AG09319 (cell line): ENCODE results near the gene DYRK1A.
"Not testable (repeated sequence)": the region's sequence is repeated elsewhere in the genome, so short reads cannot be mapped to it uniquely, and the experiment has no call there.

Experiments used
- DNase-seq: peaks from one replicate; pipeline ENCODE4 v3.0.0-alpha.2; 2010; ENCODE audit warnings: low read depth; ENCODE audit errors: extremely low read depth
- TF ChIP-seq, protein P1 (sequence below): IDR thresholded peaks from 2 replicates; pipeline ENCODE4 v1.5.1; 2011; ENCODE audit warnings: low read depth, mild to moderate bottlenecking, inconsistent platforms, low read length, moderate library complexity

Gene DYRK1A

DNA sequence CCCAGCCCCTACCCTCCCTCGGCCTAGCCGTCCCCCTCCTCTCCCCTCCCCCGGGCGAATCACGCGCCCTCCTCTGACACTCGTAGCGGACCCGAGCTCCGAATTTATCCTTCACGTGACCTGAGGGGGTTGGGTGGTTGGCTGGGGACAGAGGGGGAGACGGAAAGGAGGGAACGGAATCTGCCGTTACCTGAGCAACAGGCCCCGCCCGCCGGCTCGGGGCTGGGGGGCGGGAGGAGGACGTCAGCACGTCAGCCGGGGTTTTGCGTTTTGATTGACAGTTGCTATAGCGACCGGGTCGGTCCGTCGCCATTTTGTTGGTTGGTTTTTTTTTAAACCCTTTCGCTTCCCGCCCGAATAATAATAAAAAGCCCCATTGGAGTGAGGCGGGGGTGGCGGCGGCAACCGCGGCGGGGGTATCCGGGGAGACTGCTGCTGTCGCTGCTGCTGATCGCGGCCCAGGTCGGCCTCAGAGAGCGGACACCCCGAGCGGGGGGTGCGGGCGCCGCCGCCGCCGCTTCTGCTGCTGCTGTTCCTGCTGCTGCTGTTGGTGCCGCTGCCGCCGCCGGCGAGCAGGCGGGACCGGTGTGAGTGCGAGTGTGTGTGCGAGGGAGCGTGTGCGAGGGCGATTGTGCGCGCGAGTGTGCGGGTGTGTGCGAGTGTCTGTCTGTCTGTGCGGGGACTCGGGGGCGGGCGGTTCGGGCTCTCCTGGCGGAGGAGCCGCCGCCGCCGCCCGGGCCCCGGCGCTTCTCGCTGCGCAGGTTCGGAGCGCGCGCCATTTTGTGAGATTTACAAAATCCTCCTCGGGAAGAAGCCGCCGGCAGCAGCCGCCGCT is at the start of gene DYRK1A:
Gene DYRK1A, plus strand, starts transcription at position 292 of the 835 bp plus-strand sequence. CDS start 53,602 bp downstream, outside the sequence.
- peak; percentile 99 for DNase-seq
- TF ChIP-seq, protein P1, sequence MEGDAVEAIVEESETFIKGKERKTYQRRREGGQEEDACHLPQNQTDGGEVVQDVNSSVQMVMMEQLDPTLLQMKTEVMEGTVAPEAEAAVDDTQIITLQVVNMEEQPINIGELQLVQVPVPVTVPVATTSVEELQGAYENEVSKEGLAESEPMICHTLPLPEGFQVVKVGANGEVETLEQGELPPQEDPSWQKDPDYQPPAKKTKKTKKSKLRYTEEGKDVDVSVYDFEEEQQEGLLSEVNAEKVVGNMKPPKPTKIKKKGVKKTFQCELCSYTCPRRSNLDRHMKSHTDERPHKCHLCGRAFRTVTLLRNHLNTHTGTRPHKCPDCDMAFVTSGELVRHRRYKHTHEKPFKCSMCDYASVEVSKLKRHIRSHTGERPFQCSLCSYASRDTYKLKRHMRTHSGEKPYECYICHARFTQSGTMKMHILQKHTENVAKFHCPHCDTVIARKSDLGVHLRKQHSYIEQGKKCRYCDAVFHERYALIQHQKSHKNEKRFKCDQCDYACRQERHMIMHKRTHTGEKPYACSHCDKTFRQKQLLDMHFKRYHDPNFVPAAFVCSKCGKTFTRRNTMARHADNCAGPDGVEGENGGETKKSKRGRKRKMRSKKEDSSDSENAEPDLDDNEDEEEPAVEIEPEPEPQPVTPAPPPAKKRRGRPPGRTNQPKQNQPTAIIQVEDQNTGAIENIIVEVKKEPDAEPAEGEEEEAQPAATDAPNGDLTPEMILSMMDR = no peak

DNA sequence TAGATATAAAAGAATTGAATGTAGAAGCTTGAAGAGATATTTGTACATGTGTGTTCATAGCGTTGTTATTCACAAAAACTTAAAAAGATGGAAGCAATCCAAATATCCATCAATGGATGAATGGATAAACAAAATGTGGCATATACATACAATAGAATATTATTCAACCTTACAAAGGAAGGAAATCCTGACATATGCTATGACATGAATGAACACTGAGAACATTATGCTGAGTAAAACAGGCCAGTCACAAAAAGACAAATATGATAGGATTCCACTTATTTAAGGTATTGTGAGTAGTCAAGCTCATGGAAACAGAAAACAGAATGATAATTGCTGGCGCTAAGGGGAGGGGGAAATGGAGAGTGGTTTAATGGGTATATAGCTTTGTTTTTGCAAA is 47.0 kb upstream of the DYRK1A start:
- TF ChIP-seq, protein P1 = no peak
- DNase-seq = no peak

DNA sequence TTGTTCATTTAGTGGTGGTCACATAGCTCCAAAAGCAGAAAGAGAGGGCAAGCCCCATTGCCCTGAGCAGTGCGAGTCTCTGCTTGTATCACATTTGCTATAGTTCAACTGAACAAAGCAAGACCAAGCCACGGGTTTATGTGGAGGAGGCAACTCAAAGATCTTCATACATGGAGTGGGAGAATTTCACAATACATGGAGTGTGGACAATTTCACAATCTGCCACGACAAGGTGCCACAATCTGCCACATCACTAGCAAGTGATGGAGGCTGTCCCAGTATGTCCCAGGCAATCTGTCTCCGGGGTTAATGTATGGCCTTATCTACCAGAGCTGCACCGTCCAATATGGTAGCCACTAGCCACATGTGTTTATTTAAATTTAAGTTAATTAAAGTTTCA is 44.5 kb upstream of the DYRK1A start:
- no peak for DNase-seq
- TF ChIP-seq, protein P1 = no peak

DNA sequence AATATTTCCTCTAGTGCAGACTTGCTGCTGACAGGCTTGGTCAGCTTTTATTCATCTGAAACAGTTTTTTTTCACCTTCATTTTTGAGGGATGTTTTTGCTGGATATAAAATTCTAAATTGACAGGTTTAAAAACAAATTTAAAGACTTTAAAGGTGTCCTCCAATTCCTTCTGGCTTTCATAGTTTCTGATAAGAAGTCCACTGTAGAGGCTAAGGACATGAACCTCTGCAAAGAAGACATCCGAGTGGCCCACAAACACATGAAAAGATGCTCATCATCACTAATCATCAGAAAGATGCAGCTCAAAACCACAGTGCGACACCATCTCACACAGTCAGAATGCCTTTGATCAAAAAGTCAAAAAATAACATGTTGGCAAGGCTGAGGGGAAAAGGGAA is 42.0 kb upstream of the DYRK1A start:
- TF ChIP-seq, protein P1 = no peak
- DNase-seq = no peak

DNA sequence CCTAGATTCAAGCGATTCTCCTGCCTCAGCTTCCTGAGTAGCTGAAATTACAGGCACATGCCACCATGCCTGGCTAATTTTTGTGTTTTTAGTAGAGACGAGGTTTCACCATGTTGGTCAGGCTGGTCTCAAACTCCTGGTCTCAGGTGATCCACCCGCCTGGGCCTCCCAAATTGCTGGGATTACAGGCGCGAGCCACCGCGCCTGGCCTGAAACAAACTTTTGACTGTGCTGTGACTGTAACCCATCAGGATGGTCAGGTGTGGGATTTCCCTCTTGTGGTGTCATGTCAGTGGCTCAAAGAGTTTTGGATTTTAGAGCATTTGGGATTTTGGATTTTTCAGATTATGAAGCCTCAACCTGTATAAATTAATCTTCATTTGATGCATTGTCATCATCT is 38.4 kb upstream of the DYRK1A start:
- DNase-seq = not testable (repeated sequence)

DNA sequence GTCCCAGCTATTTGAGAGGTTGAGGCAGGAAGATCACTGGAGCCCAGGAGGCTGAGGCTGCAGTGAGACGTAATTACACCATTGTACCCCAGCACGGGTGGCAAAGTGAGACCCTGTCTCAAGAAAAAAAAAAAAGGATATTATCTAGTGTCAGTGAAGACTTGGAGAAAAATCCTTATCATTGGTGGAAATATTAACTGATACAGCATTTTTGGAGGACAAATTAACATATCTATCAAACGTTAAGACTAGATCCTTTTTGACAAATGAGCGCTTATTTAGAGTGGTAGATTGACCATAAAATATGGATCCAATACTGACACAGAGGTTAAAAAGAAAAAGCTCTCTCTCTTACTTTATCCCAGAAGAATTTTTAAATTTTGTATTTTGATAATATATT is 35.2 kb upstream of the DYRK1A start:
- no peak for DNase-seq
- TF ChIP-seq, protein P1 = no peak

DNA sequence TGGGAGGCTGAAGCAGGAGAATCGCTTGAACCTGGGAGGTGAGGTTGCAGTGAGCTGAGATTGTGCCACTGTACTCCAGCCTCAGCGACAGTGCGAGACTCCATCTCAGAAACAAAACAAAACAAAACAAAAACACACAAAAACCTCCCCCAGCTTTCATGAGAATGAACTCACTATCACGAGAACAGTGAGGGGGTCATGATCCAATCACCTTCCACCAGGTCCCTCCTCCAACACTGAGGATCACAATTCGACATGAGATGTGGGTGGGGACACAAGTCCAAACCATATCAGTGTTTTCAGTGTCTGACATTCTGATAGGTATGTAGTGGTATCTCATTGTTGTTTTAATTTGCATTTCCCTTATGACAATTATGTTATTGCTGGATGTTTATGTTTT is 31.5 kb upstream of the DYRK1A start:
- TF ChIP-seq, protein P1 = no peak
- no peak for DNase-seq

DNA sequence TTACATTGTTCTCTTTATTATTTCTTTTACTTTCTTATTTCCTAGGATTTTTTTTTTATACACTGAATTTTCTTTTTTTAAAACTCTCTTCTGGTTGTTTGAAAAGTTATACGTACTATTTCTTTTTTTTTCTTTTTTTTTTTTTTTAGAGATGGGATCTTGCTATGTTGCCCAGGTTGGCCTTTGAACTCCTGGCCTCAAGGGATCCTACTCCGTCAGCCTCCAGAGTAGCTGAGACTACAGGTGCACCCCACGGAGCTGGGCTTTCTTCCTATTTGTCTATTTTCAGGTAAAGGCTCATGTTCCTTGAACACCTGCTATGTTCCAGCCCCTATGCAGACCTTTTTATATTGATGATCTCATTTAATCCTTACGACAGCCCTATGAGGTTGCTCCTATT is 29.4 kb upstream of the DYRK1A start:
- no peak for DNase-seq
- TF ChIP-seq, protein P1 = no peak
